HG03457 (cell line): ENCODE data around the gene CHSY1.

ENCODE experiments used
- ATAC-seq: cut with Tn5 transposase; IDR thresholded peaks from one replicate; pipeline ENCODE4 v1.9.1; 2021; ENCODE audit warnings: moderate number of reproducible peaks; ENCODE audit not compliant: unreplicated experiment

Gene CHSY1

DNA sequence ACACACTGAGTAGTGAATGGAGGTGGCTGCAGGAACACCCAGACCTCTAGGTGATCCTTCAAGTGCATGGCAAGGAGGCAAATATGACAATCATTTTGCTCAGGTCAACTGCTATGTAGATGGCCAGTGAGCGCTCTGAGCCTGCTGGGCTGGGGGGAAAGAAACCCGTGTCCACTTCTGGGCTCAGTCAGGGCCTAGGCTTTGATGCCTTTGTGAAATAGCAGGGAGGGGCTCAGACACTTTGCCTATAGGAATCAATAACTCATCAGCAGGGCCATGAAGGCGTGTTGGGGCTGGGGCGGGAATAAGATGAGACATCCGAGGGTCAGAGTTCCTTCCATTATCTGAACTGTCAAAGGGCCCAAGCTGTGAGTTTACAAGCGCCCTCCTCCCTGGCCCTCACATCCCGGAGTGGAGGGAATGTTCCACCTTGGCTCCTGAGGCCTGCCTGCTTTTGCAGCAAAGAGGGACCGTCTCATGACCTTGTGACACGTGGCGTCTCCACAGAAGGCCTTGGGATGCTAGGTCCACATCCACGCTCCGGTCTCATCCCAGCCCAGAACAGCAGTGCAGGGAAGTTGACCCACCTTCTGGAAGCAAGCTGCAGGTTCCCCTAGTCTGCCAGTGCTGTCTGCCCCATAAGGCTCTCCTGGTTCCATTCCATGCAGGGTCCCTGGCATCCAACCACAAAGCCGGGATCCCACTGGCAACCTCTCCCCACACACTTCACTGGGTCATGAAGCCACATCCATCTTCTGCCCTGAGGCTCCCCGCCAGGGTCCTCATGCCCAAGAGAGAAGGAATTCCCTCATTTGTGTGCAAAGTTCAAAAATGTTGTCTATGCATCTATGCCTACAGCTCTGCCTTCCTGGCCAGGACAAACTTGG, 78.4 kb downstream of the CHSY1 start:
- no peak for ATAC-seq

DNA sequence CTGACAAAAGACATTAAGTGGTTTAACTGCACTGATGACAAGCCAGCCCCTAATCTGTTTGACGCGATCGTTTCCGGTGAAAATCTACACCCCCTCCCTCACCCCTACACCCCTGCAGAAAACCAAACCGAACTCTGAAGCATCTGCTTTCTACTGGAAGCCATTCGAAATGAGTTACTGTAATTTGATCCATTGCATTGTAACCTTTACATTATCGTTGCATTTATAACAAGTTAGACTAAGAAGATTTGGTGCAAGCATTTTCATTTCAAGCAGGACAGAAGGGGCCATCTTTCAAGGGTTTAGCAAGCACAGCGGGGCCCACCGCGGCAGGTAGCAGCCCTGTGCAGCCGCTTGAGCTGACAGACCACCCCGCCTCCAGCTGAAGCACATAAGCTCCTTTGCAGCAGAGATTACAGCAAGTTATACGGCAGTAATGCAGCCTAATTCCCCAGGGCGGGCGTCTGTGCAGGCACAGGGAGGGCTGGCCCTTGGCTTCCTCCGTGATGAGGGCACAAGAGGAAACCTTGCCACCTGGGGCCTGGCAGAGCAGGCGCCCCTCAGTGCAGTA, 79.3 kb downstream of the CHSY1 start:
- no peak for ATAC-seq

DNA sequence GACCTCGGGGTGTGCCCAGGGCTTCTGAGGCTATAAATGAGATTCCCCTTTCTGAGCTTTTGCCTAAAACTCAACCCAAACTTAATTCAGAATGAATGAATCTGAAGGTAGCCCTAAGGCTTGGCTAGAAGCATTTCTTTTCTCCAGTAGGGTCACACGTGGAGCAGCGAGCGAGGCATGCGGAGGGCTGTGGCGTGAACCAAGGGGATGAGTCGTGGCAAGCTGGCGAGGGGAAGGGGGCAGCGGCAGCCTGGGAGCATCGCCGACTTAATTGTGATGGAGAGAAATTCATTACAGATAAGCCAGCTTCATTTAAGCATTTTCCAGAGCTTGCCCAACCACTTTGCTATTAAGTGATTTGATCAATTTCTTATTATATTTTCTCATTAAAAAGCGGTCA, 79.9 kb downstream of the CHSY1 start:
- no peak for ATAC-seq

DNA sequence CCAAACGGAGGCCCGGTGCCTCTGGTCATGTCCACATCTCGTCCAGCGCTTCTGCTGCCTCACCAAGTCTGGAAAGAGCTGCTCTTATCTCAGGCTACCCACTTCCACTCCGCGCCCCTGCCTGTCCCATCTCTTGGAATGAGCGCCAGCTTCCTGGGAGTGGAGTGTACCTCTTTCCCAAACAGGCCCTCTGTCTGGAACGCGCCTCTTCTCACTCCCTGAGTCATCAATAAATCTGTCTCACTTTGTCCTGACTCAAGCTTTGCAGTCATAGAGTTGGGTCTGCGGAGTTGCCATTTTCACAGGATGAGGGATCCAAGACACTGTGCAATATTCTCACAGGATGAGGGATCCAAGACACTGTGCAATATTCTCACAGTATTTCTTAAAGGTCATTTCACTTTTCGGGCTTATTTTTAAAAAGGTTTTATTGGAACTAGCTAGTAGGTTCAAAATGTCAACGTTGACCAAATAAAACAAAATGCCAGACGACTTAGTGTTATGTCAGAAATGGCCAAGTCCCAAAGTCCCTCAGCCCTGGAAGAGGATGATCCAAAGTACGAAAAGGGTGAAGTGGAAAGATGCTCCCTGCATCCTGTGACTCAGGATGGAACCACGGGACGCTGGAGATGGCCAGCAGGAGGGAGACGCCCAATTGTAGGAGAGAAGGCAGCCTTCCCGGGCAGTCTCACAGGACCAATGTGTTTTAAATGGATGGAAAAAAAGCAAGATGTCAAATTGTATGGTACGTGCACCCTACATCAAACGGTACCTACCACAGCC, 81.1 kb downstream of the CHSY1 start:
- ATAC-seq: no peak

DNA sequence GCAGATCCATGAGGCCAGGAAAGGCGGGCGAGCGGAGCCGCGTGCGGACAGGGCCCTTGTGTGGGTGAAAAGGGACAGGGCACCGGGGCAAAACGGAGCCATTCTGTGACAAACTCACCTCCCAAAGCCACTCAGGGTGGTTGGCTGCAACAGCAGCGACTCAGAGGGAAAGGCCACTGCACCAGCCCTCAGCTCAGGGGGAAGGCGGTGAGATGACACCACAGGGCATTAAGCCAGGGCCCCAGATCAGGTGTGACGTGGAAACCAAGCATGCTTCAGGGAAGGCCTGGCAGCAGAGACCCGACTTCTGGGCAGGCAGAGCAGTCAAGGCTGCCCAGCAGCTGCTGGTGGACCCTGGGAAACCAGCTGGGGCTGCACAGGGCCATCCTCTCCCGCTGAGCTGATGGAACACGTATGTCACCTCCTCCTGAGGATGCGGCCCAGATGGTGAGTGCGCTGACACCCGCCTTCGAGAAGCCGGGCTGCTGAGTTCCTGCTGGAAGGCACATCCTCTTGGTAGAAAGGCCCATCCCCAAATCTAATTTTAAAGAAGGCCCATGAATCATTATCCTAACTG, 82.3 kb downstream of the CHSY1 start:
- no peak for ATAC-seq

DNA sequence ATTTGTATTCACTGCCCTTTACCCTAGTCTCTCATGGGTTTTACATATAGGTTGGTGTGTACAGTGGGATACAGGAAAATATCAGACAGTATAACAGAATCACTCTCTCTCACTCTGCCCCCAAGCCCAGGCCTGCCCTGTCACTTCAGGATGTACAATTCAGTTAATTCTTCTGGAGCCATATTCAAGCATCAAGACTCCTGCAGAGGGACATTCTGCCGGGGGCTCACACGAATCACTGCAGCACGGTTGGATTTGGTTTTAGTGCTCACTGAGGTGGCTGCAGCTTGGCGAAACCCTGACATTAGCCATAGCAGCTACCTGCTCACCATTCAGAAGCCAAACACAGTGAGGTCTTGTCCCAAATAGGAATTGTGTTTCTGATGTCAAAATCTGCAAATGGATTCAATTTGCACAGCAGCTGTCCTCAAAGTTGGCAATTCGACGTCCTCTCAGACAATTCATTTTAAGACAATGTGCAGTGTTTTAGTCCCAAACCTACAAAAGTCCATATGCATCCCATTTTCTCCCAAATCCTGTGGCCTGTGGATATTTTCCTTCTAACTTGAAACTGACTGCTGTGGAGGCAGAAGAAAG, 82.9 kb downstream of the CHSY1 start:
- no peak for ATAC-seq

DNA sequence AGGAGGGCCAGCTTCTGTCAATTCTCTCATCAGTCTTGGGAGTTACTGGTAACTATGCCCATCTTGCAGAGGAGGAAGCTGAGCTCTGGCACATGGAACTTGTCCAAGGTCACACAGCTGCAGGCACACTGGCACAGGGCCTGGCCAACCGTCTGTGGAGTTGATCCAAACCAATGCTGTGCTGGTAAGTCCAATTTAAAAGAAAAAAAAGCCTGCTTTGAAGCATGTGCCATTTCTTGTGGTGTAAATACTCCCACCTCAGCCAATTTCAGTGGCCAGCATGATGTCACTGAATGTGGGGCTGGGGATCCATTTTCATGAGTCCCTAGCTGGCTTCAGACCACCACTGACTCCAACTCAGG, 83.4 kb downstream of the CHSY1 start:
- ATAC-seq: no peak

DNA sequence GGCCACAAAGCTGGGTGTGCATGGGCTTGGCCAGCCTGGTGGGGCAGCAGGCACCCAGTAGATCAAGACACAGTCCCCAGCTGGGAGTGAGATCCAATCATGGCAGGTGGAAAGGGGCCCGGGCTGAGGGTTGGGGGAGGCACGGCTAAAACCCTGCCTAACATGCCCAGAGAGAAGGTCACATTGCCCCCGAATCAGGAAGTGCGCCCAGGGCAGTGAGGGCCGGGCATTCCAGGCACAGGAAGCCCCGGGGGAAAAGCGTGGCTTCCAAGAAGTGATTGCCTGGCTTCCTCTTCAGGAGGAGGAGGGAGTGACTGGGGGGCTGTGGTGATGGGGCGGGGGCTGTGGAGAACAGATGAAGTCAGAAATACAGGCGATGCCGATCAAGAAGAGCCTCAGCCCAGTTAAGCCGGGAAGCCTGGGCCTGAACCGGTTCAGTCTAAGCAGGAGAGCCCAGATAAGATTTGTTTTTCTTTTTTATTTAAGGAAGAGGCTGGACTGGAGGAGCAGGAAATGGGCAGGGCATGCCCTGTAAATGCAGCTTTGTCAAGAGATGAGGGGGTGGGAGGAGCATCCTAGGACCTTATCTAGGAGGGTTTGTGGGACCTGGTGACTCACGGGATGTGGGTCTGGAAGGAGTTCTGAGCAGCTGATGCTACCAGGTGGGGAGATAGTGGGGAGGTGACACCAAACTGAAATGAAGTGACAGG, 83.9 kb downstream of the CHSY1 start:
- no peak for ATAC-seq

DNA sequence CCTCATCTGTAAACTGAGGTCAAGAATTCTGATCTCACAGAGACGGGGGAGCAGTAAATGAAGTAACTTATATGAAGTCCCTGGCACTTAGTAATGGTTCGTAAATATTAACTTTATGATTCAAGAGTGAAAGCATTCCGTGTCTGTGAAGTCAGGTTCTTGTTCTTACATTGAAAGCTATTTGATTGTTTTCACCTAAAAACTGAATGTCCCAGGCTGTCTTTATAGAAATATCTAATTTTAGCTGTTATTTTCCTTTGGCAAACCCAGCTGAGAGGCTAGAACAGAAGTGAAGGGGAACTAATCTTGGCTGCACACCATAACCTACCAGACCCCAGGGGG, 84.5 kb downstream of the CHSY1 start:
- no peak for ATAC-seq

DNA sequence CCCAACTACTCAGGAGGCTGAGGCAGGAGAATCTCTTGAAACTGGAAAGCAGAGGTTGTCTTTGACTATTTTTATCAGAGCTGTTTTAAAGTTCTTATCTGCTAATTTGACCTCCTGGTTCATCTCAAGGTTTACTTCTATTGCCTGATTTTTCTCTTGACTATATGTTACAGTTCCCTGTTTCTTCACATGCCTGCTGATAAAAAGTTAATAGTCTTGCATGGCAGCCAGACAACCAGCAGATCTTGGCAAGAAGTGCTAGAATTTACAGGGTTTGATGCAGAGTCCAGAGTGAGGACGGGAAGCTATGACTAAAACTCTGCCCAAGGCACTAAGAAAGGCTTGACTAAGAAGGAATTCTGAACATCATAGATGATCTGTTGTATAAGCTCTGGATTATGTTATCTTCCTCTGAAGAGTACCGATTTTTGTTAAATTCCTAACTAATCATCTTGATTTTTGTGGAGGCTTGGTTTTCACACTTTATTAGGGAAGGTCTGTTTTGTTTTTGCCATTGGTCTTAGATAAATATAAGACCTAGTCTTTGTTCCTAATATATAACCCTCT, 85.9 kb downstream of the CHSY1 start:
- no peak for ATAC-seq

DNA sequence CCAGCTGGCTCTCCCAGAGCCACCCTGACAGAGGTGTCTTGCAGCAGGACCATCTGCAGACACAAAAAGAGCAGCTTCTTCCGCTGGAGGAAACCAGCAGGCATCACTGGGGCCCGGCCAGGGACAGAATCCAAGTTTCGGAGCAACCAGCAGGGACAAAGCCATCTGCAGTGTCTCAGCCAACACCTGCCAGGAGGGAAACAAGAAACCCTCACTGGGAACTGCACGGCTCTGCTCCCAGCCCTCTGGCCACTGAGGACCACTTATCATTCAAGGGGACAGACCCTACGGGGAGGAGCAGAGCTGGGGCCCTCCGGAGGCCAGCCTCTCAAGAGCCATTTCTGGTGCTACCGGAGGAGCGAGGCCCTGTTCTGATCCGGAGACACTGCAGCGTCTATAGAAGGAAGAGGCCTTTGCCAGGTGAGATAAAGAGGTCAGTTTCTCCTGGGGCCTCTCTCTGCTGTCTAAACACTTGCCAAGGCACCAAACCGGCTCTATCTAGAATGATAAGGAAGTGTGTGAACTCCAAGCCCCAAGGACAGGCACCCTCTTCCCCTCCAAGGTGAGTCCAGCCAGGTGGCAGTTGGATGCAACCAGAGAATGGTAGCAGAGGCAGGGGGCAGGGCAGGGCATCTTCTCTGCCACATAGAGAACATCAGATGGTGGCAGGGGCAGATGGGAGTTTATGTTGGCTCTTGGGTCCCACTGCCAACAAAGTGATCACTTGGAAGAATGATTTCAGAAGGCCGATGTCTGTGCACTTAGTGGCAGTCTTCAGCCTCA, 89.0 kb downstream of the CHSY1 start:
- ATAC-seq: no peak

DNA sequence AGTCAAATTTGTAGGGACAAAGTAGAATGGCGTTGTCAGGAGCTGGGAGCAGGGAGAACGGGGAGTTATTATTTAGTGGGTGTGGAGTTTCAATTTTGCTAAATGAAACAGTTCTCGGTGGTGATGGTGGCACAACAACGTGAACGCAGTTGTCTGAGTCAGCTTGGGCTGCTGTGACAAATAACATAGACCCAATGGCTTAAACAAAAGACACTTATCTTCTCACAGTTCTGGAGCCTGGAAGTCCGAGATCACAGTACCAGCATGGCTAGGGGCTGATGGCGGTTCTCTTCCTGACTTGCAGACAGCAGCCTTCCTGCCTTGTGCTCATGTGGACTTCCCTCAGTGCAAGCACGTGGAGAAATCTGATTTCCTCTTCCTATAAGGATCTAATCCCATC, 90.2 kb downstream of the CHSY1 start:
- no peak for ATAC-seq

DNA sequence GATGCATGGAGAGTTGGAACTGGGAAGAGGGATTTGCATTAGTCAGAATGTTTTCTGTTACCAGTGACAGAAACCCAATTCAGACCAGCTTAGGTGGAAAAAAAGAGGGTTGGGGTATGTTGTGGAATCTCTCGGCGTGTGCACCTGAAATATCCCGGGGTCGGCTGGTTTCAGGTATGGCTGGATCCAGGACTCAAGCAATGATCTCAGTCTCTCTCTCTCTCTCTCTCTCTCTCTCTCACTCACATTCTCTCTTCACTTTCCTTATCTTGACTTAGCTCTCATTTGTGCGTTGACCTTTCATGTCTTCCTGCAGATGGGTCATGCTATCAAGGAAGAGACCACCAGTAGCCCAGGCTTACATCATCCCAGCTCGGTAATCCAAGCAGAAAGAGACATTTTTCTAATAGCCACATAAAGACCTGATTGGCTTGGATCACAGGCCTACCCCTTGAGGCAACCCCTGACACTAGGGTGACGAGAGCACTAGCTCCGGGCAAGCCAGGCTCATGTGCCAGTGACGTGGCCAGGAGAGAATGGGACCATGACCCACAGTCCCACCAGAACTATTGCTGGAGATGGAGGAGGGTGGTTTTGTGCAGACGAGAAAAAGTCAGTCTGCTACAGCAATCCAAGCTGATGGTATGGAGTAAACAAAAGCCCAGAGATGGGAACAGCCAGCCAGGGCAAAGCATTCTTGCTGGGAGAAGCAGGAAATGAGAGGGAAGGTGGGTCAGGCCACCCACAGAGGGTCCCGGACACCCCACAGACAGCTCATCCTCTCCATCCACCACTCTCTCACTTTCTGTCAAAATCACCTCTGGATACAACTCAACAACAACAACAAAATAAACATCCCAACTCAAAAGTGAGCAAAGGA, 91.7 kb downstream of the CHSY1 start:
- no peak for ATAC-seq

DNA sequence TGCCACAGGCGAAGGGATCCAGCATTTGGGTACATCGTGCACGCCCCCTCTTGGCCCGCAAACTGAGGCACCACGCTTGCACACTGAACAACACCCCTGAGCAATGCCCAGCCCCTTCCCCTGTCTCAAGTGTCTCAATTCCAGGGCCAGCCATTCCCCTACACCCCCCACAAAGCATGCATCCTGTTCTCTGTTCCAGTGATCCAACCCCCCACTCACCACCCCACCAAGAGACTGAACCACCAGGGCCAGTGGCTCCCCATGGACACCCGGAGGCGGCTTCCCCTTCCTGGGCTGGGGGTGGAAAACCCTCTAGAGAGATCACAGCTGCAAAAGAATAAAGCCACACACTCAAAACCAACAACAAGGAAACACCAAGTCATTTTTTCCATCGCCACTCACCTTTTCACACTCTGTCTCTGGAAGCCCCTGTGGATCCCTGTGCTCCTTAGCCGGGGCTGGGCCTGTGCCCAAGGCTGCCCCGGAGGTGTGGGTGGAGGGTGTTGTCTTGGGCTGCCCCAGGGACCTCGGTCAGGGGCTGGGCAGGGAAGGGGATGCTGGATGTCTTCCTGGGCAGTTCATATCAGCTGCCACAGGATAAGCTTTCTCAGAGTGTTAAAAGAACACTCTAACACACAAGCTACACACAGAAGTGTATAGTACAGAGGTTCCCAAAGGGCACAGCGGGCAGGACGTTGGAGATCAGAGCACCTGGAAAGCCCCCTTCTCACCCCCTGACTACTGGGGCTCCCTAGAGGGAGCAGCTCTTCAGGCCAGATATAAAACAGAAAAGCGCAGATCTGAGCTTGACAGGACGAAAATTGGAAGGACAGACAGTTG, 92.5 kb downstream of the CHSY1 start:
- no peak for ATAC-seq

DNA sequence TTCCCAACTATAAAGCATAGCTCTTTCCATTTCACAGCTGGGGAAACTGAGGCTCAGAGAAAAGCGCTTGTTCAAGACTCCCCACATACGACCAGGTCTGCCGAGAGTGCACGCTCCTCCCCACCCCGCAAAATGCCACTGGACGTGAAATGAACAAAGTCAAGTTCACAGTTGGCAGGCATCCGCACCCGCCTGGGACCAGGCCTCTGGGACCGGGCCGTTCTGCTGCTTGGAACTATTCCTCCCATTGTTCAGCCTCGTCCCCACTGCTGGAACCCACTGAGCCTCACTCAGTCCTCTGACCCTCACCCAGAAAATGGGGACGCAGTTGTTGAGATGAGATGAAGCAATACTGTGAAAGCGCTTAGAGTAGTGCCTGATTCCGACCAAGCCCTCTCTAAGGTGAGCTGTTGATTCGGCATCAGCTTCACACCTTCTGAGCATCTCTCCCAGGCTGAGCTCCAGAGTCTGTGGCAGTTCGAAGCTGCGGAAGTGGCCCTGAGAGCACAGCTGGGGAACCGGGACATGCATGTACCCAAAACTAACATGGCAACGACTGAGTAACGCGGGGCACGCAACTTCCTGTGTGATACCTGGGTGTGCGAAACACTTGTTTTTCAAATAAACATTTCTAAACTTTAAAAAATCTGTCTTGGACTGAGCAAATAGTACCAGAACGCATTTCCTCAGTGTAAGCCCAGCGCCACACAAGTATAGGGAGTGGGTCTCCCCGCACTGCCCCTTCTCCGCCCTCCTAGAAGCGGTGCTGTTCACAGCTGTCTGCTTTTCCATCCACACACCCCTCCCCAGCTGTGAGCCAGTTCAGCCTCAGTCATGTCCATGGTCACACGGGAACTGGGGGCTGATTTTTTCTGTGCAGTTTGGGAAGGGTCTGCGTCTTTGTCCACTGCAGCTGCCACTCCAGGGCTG, 93.4 kb downstream of the CHSY1 start:
- no peak for ATAC-seq

DNA sequence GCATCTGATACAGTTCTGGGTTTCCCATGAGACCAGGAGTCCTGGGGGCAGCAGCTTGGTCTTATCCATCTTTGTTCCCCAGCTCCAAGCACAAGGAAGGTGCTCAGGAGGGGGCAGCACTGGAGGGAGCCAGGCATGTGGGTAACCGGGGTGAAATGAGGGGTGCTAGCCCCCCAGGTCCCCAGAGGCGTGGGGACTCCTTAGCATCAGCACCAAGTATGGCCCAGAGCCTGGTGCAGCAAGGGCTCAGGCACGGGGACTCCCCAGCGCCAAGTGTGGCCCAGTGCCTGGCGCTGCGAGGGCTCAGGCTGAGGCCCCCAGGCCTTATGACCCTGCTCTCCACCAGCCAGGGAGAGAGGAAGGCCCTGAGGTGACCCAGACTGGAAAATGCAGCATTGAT, 94.1 kb downstream of the CHSY1 start:
- ATAC-seq: no peak
